Measurements from ENCODE around the gene CYGB. TPM values are rescaled to one million over a fixed set of nuclear protein-coding genes. Genes with fewer than 3 reads are reported as not detected.

Gene CYGB
- total and polyA plus RNA-seq, 9 of the 15 experiments (the other 6 are each of a cell fraction or from before 2014, with no cell fraction given) = 0.08 to 0.95 (median 0.18) TPM; not detected in 5

DNA sequence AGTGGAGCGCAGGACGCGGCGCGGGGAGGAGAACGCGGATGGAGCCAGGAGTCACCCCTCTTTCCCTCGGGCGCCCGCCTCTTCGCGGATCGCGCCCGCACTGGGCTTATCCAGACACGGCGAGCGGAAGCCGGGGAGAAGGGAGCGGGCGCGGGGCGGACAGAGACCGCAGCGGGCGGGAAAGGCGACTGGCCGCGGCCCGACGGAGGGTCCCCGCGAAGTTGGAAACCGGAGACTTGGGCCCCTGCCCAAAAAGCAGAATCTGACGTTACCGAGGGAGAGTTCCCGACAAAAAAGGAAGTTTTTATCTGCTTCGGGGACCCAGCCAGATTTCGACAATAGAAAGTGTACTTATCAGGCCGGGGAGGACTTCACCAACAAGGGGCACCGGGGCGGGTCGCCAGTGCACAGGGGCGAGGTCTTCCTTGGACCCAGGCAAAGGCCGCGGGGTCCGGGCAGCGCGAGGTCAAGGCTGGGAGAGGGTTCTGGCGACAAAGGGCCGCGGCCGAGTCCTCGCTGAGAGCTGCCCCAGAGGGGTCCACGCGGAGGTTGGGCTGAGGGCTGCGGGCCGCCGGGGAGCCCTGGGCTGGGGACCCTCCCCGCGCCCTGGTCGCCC is 47.6 kb upstream of the CYGB start (continued):
- TF ChIP-seq, protein P1, sequence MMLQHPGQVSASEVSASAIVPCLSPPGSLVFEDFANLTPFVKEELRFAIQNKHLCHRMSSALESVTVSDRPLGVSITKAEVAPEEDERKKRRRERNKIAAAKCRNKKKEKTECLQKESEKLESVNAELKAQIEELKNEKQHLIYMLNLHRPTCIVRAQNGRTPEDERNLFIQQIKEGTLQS (IDR thresholded peaks at IDR 0.05) = no peak
- TF ChIP-seq, protein P1 (CRISPR knock-in tag; conservative IDR thresholded peaks at IDR 0.05) = no peak
- TF ChIP-seq SREBF1 (IDR thresholded peaks at IDR 0.05; ENCODE audit: borderline replicate concordance, low read depth, low read length) (no peak), SNIP1 (IDR thresholded peaks at IDR 0.05; ENCODE audit: low read depth) (no peak), KLF1 (tag; IDR thresholded peaks at IDR 0.05) (no peak), HMGN3 (IDR thresholded peaks at IDR 0.05; ENCODE audit: borderline replicate concordance, extremely low read depth, insufficient read length, low read depth, low read length) (no peak), XRCC5 (IDR thresholded peaks at IDR 0.05; ENCODE audit: low read depth, low read length) (no peak), CBX2 (IDR thresholded peaks at IDR 0.05; ENCODE audit: insufficient read depth, low read length, poor library complexity, severe bottlenecking) (no peak), BHLHE40 (IDR thresholded peaks at IDR 0.05; ENCODE audit: low read length) (no peak)
- TF ChIP-seq, protein P2, sequence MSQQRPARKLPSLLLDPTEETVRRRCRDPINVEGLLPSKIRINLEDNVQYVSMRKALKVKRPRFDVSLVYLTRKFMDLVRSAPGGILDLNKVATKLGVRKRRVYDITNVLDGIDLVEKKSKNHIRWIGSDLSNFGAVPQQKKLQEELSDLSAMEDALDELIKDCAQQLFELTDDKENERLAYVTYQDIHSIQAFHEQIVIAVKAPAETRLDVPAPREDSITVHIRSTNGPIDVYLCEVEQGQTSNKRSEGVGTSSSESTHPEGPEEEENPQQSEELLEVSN (IDR thresholded peaks at IDR 0.05; ENCODE audit: borderline replicate concordance in 1 of 2, extremely low read depth in 1 of 2, insufficient read depth in 1 of 2, insufficient read length in 1 of 2, low read depth in 1 of 2, low read length in 1 of 2, poor library complexity in 1 of 2, severe bottlenecking in 1 of 2) = peak in 1 of 2 experiments; percentile 58
- TF ChIP-seq, protein P3, sequence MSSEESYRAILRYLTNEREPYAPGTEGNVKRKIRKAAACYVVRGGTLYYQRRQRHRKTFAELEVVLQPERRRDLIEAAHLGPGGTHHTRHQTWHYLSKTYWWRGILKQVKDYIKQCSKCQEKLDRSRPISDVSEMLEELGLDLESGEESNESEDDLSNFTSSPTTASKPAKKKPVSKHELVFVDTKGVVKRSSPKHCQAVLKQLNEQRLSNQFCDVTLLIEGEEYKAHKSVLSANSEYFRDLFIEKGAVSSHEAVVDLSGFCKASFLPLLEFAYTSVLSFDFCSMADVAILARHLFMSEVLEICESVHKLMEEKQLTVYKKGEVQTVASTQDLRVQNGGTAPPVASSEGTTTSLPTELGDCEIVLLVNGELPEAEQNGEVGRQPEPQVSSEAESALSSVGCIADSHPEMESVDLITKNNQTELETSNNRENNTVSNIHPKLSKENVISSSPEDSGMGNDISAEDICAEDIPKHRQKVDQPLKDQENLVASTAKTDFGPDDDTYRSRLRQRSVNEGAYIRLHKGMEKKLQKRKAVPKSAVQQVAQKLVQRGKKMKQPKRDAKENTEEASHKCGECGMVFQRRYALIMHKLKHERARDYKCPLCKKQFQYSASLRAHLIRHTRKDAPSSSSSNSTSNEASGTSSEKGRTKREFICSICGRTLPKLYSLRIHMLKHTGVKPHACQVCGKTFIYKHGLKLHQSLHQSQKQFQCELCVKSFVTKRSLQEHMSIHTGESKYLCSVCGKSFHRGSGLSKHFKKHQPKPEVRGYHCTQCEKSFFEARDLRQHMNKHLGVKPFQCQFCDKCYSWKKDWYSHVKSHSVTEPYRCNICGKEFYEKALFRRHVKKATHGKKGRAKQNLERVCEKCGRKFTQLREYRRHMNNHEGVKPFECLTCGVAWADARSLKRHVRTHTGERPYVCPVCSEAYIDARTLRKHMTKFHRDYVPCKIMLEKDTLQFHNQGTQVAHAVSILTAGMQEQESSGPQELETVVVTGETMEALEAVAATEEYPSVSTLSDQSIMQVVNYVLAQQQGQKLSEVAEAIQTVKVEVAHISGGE (CRISPR knock-in tag; IDR thresholded peaks at IDR 0.05) = no peak

All from K562 (cell line).